ENCODE measurements around the gene LYPD6B.
"Not testable (repeated sequence)": the region's sequence is repeated elsewhere in the genome, so short reads cannot be mapped to it uniquely, and the experiment has no call there.

LYPD6B gene

GRCh38 chr2:149236410-149236809 is 197.9 kb downstream of the LYPD6B start:
- Mint-ChIP-seq H3K9me3 (peaks cover 5% of the 10 kb centered on the region), H3K4me1 (no peaks in the 10 kb centered on the region), H3K4me3 (no peak overlapping the region), H3K27ac (no peak overlapping the region), H3K36me3 (ENCODE audit: low read depth) (no peaks in the 10 kb centered on the region), H3K27me3 (ENCODE audit: low read depth) (peaks cover 7% of the 10 kb centered on the region)
- no peak for TF ChIP-seq CTCF (IDR thresholded peaks at IDR 0.05; ENCODE audit: unreplicated experiment in 3 of 3)

DNA sequence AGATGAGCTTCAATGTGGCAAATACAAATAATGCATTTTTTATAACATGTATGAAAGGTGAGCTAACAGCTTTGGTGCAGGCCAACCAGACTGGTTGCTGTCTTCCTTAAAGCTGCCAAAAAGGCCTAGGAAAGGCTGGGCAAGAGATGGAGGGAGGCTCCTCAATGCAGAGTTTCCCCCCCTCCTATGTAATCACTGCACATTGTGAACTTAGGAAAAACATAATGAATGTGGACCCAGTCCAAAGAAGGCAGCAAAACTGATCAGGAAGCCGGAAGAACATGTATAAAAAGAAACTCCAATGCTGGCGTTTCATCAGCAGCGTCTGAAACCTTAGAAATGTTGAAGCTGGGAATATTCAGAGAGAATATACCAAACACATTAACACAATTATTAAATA is 207.7 kb downstream of the LYPD6B start:
- no peak overlapping the region for H3K4me3 Mint-ChIP-seq
- H3K9me3 Mint-ChIP-seq = peaks cover 4% of the 10 kb centered on the region
- no peak for TF ChIP-seq CTCF (IDR thresholded peaks at IDR 0.05; ENCODE audit: unreplicated experiment in 3 of 3)
- H3K27me3 Mint-ChIP-seq (ENCODE audit: low read depth) = no peaks in the 10 kb centered on the region
- H3K4me1 Mint-ChIP-seq = peaks cover 17% of the 10 kb centered on the region
- H3K36me3 Mint-ChIP-seq (ENCODE audit: low read depth) = no peaks in the 10 kb centered on the region
- H3K27ac Mint-ChIP-seq = no peak overlapping the region

GRCh38 chr2:149251436-149251835 is 212.9 kb downstream of the LYPD6B start:
- not testable (repeated sequence) for H3K27ac Mint-ChIP-seq; H3K4me3 Mint-ChIP-seq; H3K4me1 Mint-ChIP-seq; H3K27me3 Mint-ChIP-seq (ENCODE audit: low read depth)
- Mint-ChIP-seq H3K9me3 (peaks cover 50% of the 10 kb centered on the region), H3K36me3 (ENCODE audit: low read depth) (peaks cover 24% of the 10 kb centered on the region)

GRCh38 chr2:149256877-149257276 is 218.4 kb downstream of the LYPD6B start:
- Mint-ChIP-seq H3K4me1 (peaks cover 20% of the 10 kb centered on the region), H3K36me3 (ENCODE audit: low read depth) (peaks cover 24% of the 10 kb centered on the region), H3K9me3 (peaks cover 47% of the 10 kb centered on the region)
- H3K27me3 Mint-ChIP-seq (ENCODE audit: low read depth); H3K4me3 Mint-ChIP-seq; H3K27ac Mint-ChIP-seq: not testable (repeated sequence)

DNA sequence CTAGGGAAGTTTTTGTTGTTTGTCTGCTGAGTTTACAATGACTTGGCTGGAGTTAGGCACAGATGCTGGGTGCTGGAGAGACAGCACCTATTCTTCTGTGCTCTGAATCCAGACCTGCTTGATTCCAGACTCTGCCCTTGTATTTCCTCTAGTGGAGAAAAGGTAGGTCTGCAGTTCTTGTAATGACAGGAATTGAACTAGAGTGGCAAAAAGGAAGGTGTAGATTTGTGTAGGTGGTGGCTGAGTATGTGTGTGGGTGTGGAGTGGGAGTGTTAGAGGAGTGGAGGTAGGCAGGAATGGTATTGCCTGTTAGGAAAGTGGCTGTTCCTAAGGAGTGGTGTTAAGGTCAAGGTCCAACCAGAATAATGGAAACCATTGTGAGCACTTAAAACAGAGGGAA is 220.0 kb downstream of the LYPD6B start:
- H3K36me3 Mint-ChIP-seq (ENCODE audit: low read depth) = peaks cover 17% of the 10 kb centered on the region
- H3K9me3 Mint-ChIP-seq = peaks cover 32% of the 10 kb centered on the region
- peaks cover 31% of the 10 kb centered on the region for H3K4me1 Mint-ChIP-seq
- H3K27me3 Mint-ChIP-seq (ENCODE audit: low read depth) = peaks cover 3% of the 10 kb centered on the region
- H3K4me3 Mint-ChIP-seq = no peak overlapping the region
- TF ChIP-seq CTCF (IDR thresholded peaks at IDR 0.05; ENCODE audit: unreplicated experiment in 3 of 3) = no peak
- H3K27ac Mint-ChIP-seq = peak overlapping the region in 1 of 3 experiments; percentile 28

- no peak for TF ChIP-seq CTCF (IDR thresholded peaks at IDR 0.05; ENCODE audit: unreplicated experiment in 3 of 3)
Observed at GRCh38 chr2:149259136-149259535, 220.6 kb downstream of the LYPD6B start.

GRCh38 chr2:149261692-149262091 is 223.2 kb downstream of the LYPD6B start:
- Mint-ChIP-seq H3K4me3 (no peak overlapping the region), H3K27me3 (ENCODE audit: low read depth) (peaks cover 3% of the 10 kb centered on the region), H3K4me1 (peaks cover 31% of the 10 kb centered on the region), H3K27ac (peak overlapping the region; percentile 51 to 78 (median 68)), H3K9me3 (peaks cover 2% of the 10 kb centered on the region), H3K36me3 (ENCODE audit: low read depth) (no peaks in the 10 kb centered on the region)
- TF ChIP-seq CTCF (IDR thresholded peaks at IDR 0.05; ENCODE audit: unreplicated experiment in 3 of 3) = no peak

More at GRCh38 chr2:149259136-149259535, 220.6 kb downstream of the LYPD6B start:
- no peak overlapping the region for H3K27ac Mint-ChIP-seq
- H3K4me1 Mint-ChIP-seq = peaks cover 31% of the 10 kb centered on the region
- H3K9me3 Mint-ChIP-seq = peaks cover 26% of the 10 kb centered on the region
- peaks cover 15% of the 10 kb centered on the region for H3K36me3 Mint-ChIP-seq (ENCODE audit: low read depth)
- H3K4me3 Mint-ChIP-seq = no peak overlapping the region
- H3K27me3 Mint-ChIP-seq (ENCODE audit: low read depth) = peaks cover 3% of the 10 kb centered on the region
